ENCODE measurements around the gene SLC1A5.
"Not testable (repeated sequence)": the region's sequence is repeated elsewhere in the genome, so short reads cannot be mapped to it uniquely, and the experiment has no call there.

SLC1A5 gene

DNA sequence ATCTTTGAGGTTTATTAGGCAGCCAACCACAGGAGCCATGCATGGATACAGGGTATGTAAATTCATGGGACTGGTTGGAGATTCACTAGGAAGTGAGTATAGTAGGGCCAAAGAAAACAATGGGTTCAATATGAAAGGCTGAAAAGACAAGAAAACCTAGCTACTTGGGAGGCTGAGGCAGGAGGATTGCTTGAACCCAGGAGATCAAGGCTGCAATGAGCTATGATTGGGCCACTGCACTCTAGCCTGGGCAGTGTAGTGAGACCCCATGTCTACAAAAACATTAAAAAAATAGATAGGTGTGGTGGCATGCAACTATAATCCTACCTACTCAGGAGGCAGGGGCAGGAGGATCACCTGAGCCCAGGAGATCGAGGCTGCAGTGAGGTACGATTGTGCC, 10.3 kb upstream of the SLC1A5 start:
- no peak for DNase-seq (ENCODE audit: low spot score)

DNA sequence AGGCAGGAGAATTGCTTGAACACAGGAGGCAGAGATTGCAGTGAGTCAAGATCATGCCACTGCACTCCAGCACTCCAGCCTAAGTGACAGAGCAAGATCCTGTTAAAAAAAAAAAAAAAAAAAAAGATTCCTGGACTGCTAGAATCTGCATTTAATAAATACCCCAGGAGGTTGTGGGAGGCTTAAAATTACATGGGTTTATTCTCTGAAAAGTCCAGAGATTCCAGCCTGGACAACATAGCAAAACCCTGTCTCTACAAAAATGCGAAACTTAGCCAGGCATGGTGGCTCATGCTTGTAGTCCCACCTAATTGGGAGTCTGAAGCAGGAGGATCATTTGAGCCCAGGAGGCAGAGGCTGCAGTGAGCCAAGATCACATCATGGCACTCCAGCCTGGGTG, 9.5 kb upstream of the SLC1A5 start:
- DNase-seq (ENCODE audit: low spot score), result no peak

DNA sequence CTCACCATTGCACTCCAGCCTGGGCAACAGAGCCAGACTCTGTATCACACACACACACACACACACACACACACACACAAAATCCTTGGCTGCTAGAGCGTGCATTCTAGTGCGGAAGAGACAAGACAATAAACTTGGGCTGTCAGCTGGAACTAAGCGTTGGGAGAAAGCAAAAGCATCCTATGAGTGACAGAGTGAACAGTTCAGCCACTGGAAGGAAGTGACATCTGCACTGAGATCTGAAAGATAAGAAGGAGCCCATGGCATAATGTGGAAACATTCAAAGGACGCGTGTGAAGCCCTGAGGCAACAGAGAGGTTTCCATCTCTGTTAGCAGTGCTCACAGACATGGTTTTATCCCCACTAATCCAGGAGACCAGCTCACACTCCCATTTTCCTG, 3.5 kb upstream of the SLC1A5 start:
- peak; percentile 41 for DNase-seq (ENCODE audit: low spot score)

DNA sequence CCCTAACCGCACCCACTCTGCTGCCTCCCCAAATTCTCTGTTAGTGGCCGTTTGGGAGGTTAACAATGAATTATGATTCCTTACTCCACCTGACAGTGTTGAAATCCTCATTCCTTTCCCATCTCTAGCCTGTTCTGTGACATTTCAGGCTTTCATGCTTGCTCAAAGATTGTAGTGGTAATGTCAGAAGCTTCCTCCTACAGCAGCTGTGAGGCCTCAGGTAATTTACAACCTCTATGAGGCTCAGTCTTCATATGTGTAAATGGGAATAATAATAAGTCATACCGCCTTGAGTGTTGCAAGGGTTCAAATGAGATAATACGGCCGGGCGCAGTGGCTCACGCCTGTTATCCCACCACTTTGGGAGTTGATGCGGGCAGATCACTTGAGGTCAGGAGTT, 977 bp upstream of the SLC1A5 start:
- DNase-seq (ENCODE audit: low spot score), result no peak

DNA sequence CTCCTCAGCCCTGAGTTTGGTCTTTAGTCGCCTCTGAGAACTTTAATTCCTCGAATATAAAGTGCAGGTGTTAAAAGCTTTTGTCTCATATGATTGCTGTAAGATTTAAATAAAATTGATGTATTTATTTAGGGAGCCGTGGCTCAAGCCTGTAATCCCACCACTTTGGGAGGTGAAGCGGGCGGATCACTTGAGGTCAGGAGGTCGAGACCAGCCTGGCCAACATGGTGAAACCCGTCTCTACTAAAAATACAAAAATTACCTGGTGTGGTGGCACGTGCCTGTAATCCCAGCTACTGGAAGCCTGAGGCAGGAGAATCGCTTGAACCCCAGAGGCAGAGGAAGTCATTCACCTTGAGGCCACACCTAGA, 559 bp upstream of the SLC1A5 start:
- DNase-seq (ENCODE audit: low spot score), result no peak

DNA sequence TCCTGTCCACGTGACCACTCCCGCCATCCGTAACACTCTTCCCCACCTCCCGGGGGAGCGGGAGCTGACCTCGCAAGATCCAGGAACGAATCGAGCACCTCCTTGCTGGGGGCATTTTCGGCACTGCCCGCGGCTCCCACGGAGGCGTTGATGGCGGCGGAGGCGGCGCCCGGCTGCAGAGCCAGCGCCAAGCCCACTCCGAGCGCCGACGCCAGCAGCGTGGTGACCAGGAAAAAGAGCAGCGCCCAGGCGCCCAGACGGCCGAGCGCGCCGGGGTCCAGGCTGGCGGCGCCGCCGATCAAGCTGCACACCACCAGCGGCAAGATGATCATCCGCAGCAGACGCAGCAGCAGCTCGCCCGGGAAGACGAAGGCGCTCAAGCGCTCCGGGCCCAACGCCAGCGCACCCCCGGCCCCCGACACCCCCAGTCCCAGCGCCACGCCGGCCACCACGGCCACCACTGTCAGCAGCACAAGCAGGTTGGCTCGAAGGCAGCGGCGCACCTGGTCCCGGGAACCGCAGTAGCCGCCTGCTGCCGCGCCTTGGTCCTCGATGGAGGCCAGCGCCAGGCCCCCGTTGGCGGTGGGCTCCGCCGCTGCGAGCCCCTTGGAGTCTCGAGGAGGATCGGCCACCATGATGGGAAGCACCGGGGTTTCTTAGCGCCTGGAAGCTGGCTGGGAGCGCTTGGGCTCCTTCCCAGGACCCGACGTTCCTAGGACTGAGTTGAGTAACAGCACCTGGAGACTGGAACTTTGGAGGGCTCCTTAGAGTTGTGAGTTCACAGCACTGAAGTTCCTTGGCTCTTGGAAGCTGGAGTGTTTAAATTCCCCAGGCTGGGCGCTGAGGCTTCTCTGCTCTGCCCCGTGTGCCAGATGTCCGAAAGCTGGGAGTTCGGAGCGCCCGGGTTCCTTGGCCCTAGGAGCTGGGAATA, 798 bp downstream of the SLC1A5 start:
- peak; percentile 76 for DNase-seq (ENCODE audit: low spot score)

DNA sequence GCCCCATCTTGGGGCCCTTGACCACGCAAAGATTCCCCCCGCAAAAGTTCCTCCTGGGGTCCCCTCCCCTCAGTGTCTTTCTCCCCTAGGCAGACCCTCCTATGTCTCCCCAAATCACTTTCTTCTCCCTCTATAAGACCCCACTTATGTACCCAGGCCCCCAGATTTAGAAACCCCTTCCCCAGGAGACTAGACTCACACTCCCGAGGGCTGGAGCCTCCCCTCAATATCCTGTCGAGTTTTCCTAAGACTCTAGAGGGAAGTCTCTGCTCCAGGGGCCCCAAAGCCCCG, 1.4 kb downstream of the SLC1A5 start:
- DNase-seq (ENCODE audit: low spot score), result no peak

DNA sequence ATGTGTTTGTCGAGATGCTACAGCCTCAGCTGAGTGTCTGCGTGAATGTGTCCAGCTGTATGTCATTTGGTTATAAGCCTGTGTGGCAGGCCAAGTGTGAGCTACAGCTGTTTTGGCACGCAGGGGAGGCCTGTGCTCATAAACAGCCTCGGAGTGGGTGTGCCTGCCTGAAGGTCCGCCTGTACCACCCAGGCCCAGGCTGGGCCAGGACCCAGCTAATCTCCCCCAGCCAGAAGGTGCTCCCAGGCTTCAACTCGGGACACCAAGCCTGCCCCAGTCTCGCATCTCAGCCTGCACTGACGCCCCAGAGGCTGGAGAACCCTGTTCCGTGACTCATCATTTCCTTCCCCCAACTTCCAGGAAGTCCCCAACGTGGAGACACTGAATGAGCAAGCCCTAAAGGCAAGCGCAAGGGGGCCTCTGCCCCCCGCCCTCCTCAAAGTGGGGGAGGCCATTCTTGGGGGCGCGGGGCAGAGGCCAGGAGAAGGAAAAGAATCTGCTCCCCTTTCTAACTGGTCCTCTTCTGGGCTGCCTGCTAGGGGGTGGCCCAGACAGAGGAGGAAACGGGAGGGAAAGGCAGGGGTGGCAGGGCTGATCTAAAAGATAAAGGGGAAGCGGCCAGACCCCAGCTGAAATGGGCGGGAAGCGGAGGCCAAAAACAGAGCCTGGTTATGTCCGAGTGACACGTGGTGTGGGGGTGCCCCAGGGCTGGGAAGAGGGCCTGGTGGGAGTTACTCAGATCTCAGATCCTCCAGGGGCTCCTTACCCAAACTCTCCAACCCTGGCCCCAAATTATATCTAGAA, 2.0 kb downstream of the SLC1A5 start:
- peak; percentile 88 for DNase-seq (ENCODE audit: low spot score)

DNA sequence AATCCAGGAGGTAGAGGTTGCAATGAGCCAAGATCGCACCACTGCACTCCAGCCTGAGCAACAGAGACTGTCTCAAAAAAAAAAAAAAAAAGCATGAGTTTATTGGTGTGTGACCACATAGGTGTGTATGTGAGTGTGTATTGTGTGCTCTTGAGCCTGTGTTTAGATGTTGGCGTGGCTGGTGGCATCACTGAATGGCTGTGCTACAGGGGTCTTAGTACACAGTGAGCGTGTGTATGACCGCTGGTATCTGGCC, 2.5 kb downstream of the SLC1A5 start:
- DNase-seq (ENCODE audit: low spot score), result no peak

DNA sequence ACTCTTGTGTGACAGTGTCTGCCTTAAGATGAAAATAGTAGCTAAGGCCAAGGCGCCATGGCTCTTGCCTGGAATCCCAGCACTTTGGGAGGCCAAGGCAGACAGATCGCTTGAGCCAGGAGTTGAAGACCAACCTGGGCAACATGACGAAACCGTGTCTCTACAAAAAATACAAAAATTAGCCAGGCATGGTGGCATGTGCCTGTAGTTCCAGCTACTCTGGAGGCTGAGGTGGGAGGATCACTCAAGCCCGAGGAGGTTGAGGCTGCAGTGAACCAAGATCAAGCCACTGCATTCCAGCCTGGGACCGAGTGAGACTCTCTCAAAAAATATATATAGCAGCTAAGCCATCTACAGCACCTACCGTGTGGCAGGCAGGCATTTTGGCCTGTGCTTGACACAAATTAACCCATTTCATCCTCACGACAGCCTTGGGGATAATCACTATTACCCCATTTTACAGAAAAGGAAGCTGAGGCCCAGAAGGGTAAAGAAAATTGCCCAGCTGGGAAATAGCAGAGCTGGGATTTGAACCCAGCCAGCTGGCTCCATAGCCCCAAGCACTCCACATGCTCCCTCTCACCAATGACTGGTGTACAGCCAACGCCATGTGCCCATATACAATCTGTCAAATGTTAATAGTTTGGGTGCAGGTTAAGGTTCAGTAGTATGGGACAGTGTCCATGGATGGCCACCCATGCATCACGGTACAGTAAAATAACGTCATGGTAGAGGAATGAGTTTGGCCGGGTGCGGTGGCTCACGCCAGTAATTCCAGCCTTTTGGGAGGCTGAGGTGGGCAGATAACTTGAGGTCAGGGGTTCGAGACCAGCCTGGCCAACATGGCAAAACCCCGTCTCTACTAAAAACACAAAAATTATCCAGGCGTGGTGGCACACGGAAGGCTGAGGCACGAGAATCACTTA, 3.1 kb downstream of the SLC1A5 start:
- peak; percentile 95 for DNase-seq (ENCODE audit: low spot score)

DNA sequence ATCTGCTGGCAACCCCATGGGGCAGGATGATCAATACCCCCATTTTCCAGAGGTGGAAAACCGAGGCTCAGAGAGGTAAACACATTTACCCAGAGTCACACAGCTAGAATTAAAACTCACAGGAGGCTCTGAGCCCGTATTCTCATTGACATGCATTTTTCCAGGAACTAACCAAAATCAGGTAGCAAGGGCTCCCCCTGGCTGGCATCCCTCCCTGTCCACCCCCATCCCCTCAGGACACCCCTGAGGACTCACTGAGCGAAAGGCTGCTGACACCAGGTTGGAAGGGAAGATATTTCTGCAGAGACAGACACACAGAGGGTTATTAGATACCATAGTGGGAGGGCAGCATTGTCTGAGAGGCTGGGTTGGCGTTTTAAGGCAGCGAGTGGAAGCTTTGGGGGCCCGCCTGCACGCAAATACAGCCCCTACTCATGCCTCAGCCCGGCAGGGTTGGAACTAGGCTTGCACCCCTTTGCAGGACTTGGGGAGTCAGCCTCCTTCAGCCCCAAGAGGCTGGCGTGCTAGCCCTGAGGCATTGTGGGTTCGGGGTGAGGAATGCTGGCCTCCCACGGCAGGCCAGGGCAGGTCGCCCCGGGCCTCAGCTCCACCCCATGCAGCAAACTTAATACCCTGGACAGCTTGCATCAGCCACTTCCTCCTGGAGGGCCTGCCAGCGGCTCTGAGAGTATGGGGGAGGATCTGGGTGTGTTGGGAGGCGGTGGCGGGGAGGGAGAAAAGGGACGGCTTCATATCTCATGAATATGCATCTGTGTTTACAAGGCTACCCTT, 3.9 kb downstream of the SLC1A5 start:
- DNase-seq (ENCODE audit: low spot score), result peak; percentile 92

DNA sequence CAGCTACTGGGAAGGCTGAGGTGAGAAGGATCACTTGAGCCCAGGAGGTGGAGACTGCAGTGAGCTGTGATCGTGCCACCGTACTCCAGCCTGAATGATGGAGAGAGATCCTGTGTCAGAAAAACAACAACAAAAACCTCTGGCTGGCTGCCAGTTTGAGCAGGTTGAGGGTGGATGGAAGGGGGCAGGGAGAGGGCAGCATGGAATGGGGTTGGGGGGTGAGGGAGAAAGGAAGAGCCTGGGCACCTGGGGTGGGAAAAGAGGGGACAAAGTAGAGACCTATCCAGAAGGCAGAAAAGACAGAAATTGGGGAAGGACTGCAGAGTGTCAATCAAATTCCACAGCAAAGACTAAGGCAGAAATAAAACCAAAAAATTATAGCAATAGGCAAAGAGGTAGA, 4.7 kb downstream of the SLC1A5 start:
- DNase-seq (ENCODE audit: low spot score), result no peak

DNA sequence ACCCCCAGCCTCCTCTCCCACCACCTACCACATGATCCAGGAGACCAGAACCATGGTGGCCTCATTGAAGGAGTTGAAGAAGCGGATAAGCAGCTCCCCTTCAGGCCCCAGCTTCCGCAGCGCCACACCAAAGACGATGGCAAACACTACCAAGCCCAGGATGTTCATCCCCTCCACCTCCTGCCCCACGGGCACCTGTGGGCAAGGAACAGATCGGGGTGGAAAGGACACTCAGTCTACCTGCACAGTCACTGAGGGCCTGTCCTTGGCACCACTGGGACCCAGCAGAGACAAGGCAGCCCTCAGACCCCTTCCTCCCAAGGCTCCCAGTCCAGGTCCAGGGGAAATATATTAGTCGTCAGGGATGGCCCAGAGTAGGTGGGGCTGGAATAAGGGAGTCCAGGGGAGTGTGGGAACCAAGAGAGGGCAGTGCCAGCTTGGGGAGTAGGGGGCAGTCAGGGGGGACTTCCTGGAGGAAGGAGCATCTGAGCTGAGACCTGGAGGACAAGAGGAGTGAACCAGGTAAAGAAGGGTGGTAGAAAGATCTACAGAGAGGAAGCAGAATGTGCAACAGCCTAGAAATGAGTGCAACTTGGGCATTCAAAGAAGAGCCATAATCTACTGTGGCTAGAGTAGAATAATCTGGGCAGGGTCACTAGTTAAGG, 5.9 kb downstream of the SLC1A5 start:
- no peak for DNase-seq (ENCODE audit: low spot score)

DNA sequence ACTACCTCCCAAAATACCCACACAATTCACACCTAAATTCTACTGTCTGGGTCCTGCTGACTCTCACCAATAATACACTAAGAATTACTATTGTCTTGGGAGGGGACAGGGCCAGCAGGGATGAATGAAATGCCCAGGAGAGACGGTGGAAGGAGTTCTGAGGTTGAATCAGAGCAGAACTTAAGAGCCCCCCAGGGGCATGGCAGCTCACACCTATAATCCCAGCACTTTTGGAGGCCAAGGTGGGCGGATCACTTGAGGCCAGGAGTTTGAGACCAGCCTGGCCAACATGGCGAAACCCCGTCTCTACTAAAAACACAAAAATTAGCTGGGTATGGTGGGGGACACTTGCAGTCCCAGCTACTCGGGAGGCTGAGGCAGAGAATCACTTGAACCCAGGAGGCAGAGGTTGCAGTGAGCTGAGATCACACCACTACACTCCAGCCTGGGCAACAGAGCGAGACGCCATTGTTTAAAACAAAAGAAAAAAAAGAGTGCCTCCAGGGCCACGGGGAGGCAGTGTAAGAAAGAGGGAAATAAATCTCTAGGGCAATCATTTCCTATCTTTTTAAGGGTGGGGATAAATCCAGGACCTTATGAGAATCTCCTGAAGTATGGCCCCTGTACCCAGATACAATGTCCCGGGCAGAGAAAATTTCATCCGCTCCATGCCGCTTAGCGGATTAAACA, 10.3 kb downstream of the SLC1A5 start:
- not testable (repeated sequence) for DNase-seq (ENCODE audit: low spot score)

DNA sequence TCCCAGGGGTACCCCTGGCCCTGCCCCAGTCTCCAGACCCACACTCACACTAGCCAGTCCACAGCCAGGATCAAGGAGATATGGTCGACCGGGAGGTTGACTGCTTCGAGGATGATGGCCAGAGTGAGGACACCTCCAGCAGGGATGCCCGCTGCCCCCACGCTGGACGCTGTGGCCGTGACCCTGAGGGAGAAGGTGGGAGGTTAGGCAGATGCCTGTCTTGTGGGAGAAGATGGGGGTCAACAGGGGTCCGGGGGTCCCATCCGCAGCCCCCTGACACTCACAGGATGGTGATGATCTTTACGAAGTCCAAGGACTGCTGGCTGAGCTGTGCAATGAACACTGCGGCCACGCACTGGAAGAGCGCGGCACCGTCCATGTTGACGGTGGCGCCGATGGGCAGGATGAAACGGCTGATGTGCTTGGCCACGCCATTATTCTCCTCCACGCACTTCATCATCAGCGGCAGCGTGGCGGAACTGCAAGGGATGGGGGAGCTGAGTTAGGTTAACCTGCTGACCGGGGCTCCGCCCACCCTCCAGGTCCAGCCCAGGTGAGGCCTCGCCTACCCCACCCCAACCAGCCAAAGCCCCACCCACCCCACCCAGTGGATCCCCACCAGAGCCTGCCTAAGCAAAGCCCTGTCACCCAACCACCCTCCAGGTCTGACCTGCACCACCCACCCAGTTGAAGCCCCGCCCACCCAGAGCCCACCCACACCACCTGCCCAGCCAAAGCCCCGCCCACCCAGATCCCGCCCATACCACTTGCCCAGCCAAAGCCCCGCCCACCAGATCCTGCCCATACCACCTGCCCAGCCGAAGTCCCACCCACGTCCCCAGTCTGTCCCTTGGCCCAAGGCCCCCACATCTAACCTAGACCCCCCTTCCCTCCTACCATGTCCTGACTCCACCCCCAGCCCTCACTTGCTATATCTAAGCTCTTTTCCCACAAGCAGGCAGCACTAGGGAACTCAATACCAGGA, 11.2 kb downstream of the SLC1A5 start:
- DNase-seq (ENCODE audit: low spot score), result no peak

DNA sequence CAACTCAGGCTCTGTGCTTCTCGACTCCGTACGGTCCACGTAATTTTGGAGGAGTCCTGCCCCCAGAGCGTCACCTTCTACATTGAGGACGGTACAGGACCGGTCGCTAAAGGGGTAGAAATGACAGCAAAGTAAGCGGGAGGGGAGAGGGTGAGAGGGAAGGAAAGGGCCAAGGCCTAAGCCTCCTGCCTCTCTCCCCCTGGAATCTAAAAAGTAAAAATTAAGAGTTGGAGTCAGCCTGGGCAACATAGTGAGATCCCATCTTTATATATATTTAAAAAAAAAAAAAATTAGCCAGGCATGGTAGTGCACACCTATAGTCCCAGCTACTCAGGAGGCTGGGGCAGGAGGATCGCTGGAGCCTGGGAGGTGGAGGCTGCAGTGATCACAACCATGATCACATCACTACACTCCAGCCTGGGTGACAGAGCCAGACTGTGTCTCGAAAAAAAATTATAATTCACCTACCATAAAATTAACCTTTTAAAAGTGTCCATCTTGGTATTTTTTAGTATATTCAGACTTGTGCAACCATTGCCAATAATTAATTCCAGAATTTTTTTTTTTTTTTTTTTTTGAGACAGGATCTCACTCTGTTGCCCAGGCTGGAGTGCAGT, 12.6 kb downstream of the SLC1A5 start:
- DNase-seq (ENCODE audit: low spot score), result no peak

DNA sequence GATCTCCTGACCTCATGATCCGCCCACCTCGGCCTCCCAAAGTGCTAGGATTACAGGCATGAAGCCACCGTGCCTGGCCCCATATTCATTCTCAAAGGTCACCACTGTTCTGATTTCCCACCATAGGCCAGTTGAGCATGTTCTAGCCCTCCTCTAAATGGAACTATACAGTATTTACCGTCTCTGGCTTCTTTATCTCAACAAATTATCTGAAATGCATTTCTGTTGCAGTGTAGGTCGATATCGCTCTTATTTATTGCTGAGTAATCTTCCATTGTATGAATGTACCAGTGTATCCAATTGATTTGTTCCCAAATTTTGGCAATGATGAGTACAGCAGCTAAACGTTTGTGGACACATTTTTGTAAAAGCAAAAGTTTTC, 15.4 kb downstream of the SLC1A5 start:
- no peak for DNase-seq (ENCODE audit: low spot score)

DNA sequence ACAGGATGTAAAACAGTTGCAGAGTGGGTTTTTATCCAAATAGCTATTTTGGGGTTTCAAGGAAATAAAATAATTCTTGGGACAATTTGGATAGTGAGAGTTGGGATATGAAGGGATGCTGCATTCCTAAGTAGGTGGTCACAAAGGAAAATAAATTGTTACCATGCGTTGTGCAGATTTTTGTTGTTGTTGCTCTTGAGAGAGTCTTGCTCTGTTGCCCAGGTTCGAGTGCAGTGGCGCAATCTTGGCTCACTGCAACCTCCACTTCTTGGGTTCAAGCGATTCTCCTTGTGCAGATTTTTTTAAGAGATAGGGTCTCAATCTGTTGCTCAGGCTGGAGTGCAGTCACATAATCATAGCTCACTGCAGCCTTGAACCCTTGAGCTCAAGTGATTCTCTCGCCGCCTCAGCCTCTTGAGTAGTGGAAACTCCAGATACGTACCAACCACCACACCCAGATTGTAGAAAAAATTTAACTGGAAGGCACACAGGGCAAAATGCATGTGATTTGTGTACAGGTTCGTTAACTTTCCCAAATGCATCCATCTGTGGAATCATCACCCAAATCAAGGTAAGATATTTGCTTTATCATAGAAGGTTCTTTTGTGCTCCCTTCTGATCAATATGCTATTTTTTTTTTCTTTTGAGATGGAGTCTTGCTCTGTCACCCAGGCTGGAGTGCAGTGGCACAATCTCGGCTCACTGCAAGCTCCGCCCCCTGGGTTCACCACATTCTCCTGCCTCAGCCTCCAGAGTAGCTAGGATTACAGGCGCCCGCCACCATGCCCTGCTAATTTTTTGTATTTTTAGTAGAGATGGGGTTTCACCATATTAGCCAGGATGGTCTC, 16.0 kb downstream of the SLC1A5 start:
- DNase-seq (ENCODE audit: low spot score), result no peak
